NCI-H187 treated with DMSO at 0.1 percent for 48 hours (cell line): ENCODE measurements around the gene IQSEC1.
"Not testable (repeated sequence)": the region's sequence is repeated elsewhere in the genome, so short reads cannot be mapped to it uniquely, and the experiment has no call there.

Experiments used
- DNase-seq: peaks from one replicate; lab custom pipeline; 2025; lab: John Stamatoyannopoulos, UW

IQSEC1 gene

DNA sequence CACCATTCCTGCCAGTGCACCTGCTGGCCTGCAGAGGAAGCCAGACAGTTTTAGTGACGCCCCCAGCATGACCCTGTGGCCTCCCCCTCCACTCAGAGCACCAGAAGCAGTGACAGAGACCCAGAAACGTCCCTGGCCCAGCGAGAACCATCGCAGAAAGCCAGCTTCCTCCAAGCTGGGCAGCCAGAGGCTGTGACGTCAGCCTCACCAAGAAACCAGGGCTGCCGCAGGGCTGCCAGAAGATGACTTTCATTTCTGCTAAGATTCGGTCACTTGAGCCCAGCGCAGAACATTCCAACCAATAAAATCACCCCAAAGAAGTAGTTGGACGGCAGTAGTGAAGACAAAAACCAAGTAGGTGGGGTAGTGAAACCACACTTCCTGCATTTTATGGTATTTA lies 202.3 kb downstream of the IQSEC1 start:
- no peak for DNase-seq

DNA sequence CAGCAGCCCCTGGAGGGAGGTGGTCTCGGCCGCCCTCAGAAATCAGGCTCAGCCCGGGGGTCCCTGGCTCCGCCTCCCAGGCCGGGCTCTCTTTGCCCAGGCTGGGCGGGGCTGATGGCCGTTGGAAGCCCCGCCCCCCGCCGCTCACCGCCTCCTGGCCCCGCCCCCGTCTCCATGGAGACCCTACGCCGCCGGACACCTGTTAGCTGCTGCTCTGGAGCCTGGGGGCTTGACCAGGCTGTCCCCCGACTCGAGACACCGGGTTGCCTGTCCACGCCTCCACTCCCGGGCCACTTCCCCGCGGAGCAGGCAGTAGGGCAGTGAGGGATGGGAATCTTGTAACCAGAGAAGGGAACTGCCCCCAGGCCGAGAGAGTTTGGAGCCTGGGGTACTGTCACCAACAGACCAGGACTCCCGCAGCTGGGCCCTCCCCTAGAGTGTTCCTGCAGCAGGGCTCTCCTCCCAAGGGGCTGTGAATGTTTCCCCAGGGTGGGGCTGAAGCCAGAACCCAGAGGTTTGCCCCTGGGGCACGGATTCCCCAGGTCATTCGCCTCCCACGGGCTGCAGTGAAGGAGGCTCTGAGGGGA lies 204.1 kb downstream of the IQSEC1 start:
- DNase-seq = no peak

DNA sequence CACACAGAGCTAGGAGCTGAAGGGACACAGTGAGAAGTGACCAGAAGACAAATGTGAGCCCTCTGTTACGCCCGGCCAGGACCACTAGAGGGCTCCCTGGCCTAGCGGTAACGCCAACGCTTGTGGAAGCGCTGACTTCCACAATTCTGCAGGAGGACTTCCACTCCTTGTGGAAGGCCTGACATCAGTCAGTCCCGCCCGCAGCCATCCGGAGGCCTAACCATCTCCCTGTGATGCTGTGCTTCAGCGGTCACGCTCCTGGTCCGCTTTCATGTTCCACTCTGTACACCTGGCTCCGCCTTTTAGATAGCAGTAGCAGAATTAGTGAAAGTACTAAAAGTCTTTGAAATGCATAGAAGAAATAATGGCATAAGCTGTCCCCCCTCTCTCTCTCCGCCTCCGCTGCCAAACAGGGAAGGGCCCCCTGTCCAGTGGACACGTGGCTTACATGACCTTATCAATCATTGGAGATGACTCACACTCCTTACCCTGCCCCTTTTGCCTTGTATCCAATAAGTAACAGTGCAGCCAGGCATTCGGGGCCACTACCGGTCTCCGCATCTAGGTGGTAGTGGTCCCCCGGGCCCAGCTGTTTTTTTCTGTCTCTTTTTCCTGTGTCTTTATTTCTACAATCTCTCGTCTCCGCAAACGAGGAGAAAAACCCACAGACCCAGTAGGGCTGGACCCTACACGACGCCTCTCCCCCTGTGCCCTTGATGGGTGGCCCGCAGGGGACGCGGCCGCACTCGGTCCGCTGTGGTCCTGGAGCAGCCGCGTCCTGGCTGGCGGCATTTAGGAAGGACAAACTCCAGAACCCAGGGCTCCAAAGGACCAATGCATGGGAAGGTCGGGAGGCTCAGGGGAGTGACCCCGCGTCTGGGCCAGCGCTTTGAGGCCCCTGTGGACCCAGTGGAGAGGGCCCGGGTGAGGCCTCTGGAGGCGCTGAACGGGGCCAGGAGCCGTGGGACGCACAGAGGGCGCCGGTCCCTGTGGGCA lies 204.9 kb downstream of the IQSEC1 start:
- DNase-seq = no peak

DNA sequence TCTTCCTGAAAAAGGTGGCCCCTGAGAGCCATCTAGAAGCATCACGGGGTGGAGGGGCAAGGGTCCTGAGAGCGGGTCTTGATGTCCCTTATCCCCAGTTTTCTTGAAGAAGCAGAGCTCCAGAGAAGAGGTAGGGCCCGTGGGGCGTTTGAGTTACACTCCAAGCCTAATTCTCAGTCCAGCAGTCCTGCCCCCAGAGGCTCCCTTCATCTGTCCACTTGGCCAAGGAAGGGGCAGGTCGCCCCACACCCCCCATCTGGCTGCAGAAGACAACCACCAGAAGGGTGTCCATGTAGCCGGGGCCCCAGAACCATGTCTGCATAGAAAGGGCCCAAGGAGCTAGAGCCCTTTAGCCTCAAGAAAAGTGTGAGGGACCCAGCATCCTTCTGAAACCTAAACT lies 206.4 kb downstream of the IQSEC1 start:
- no peak for DNase-seq

DNA sequence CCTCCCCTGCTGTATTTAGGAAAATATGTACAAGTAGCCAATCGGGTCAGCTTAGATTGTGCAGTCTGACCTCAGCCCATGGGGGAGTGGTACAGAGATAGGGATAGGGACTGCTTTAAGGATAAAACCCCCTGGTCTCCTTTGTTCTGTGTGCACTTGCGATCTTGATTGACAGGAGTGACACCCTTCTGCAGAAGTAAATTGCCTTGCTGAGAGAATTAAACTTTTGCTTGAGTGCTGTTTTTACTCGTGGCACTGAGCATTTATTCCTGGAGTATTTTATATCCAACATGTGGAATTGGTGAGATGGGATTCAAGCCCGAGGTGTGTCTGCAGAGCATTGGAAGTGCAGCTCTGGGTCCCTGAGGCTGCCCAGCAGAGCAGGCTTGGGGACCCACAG lies 208.0 kb downstream of the IQSEC1 start:
- DNase-seq = no peak

DNA sequence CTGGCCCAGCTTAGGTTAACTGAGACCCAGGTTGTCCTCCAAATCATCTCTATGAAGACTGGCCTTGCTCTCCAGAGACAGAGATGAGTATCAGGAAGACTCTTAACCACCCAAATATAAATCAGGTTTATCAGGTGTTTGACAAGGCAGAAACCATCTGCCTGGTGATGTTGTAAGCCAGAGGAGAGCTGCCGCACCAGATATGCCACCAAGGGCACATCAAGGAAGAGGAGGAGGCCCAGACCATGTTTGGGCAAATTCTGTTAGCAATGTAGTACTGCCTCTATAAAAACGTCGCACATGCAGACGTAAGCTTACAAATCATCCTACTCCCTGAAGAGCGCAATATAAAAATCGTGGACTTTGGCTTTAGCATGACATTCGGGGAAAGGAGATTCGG lies 210.8 kb downstream of the IQSEC1 start:
- no peak for DNase-seq

DNA sequence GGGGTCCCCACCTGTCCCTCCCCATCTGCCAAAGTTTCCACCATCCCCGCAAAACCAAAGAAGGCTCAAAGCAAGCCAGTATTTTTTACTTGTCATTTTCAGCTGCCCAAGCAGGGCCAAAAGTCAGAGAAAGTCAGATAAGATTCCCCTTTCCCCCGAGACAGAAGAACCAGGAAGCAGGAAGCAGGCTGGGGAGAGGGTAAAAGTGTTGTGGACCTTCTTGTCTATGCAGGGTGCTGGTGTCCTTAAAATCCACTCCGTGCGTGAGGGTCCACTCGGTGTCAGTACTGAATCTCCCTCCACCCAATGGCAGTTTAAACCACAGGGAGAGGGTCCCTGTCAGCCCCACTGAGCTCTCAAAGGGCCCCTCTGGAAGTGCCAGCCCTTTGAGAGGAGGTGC lies 211.6 kb downstream of the IQSEC1 start:
- no peak for DNase-seq

DNA sequence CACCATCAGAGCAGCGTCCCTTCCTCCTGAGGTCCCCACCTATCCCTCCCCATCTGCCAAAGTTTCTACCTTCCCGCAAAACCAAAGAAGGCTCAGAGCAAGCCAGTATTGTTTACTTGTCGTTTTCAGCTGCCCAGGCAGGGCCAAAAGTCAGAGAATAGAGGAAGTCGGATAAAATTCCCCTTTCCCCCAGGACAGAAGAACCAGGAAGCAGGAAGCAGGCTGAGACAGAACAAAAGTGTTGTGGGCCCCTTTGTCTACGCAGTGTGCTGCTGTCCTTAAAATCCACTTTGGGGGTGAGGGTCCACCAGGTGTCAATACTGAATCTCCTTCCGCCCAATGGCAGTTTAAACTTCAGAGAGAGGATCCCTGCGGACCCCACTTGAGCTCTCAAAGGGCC lies 213.4 kb downstream of the IQSEC1 start:
- no peak for DNase-seq

DNA sequence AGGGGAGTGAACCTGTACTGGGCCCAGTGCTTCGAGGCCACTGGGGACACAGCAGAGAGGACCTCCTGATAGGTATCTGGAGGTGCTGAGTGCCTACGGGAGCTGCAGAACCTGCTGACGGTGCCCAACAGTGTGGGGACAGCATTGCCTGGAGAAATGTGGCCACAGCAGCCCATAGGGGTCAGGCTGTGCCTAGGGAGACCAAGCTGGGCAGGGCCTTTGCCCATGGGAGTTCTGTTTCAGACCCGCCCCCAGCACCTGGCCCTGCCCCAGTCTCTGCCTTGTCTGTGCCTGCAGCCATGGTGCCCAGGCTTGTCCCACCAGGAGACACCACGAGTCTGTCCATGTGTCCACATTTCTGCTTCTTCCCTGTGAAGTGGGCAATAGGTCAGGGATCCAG lies 216.6 kb downstream of the IQSEC1 start:
- no peak for DNase-seq

DNA sequence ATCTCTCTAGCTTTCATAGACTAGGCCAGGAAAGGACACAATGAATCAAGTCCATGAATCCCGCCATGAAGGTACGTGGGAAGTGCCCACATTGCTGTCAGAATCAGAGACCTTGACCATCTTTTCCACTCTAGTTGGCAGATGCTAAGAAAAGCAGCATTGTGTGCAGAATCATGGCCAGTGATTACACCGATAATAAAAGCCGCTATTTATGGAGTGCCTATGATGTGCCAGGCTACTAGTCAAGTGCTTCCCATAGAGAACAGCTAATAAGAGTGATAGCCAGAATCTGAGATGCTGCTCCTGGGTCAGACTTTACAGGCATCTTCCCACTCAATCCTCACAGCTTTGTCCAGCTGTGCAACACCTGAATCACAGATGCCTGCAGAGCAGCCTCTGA lies 218.7 kb downstream of the IQSEC1 start:
- DNase-seq = no peak

DNA sequence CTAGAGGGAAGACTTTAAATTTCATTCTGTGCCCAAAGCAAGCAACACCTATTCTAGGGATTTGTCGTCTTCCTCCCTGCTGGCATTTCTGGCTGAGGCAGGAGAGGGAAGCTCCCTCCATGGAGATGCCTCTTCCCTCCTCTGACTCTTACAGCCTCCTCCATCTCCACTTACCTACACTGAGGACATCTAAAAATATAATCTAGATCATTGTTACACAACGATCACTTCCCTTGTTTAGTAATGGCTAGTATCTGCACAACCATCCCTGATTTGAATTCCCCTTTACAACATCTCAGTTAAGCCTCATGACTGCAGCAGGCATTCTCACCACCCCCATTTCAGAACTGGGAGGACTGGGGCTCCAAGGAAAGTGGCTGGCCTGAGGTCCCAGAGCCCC lies 219.4 kb downstream of the IQSEC1 start:
- not testable (repeated sequence) for DNase-seq

DNA sequence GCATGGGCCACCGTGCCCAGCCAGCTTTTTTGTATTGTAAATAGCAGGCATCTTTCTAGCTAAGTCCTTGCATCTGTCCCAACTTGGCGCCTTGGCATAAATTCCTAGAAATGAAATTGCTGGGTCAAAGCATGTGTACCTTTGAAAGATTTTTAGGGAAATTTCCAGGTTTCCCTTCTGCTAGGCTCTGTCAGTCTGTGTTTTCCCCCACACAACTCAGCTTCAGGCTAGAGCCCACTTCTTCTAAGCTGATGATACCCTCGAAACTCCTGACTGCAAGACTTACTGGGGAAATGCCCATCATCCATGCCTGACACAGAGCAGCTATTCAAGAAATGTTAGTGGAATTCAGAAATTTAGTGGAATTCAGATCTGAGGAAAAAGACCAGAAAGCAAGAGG lies 221.0 kb downstream of the IQSEC1 start:
- DNase-seq = no peak
